ENCODE results near the gene ATG9A. TPM values are rescaled to one million over a fixed set of nuclear protein-coding genes. Genes with fewer than 3 reads are reported as not detected.
A peak's percentile ranks its signal among the peaks of the same experiment; 100 is the strongest.
"Not testable (repeated sequence)": the region's sequence is repeated elsewhere in the genome, so short reads cannot be mapped to it uniquely, and the experiment has no call there.

The ATG9A gene
- total RNA-seq, 1 donor from 2014 or later = 78.2 TPM

DNA sequence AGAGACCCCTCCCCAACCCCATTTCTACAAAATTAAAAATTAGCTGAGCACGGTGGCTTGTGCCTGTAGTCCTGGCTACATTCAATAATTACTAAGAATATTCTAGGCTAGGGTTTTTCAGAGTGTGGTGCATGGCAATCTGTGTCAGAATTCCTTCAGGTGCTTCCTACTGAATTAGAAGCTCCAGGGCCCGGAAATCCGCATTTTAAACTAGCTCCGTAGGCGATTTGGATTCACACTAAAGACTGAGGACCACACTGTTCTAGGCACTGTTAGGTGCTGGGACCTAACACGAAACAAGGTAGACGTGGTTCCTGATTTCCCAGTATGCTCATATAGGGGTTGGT, 23.5 kb downstream of the ATG9A start:
- intact Hi-C loops (cut with micrococcal nuclease) = no loop called here
- TF ChIP-seq, protein P1, sequence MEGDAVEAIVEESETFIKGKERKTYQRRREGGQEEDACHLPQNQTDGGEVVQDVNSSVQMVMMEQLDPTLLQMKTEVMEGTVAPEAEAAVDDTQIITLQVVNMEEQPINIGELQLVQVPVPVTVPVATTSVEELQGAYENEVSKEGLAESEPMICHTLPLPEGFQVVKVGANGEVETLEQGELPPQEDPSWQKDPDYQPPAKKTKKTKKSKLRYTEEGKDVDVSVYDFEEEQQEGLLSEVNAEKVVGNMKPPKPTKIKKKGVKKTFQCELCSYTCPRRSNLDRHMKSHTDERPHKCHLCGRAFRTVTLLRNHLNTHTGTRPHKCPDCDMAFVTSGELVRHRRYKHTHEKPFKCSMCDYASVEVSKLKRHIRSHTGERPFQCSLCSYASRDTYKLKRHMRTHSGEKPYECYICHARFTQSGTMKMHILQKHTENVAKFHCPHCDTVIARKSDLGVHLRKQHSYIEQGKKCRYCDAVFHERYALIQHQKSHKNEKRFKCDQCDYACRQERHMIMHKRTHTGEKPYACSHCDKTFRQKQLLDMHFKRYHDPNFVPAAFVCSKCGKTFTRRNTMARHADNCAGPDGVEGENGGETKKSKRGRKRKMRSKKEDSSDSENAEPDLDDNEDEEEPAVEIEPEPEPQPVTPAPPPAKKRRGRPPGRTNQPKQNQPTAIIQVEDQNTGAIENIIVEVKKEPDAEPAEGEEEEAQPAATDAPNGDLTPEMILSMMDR (IDR thresholded peaks at IDR 0.05; ENCODE audit: borderline replicate concordance) = no peak
- Histone ChIP-seq H3K4me3 (peak overlapping the region; percentile 81), H3K27me3 (ENCODE audit: low read depth) (no peaks in the 10 kb centered on the region), H3K9me3 (replicated peaks) (no peaks in the 10 kb centered on the region), H3K36me3 (peaks cover 28% of the 10 kb centered on the region), H3K4me1 (peaks cover 27% of the 10 kb centered on the region), H3K27ac (replicated peaks) (peak overlapping the region; percentile 97)
- DNase-seq = no peak

DNA sequence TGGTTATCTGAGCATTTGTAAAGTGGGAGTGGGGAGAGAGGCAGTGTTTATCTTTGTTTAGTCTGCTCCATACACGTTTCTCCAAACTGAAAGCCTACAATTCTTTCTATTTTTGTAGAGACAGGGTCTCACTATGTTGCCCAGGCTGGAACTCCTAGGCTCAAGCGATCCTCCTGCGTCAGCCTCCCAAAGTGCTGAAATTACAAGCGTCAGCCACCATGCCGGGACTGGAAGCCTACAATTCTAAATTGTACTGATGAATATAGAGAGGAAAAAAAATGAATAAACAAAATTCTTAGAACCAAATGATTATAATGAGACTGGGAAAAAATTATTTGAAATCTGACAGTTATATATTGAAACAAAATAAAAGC, 24.3 kb downstream of the ATG9A start:
- Histone ChIP-seq H3K27me3 (ENCODE audit: low read depth) (no peaks in the 10 kb centered on the region), H3K27ac (replicated peaks) (no peak overlapping the region), H3K9me3 (replicated peaks) (no peaks in the 10 kb centered on the region), H3K36me3 (peaks cover 21% of the 10 kb centered on the region), H3K4me3 (no peak overlapping the region), H3K4me1 (peaks cover 27% of the 10 kb centered on the region)
- intact Hi-C loops (cut with micrococcal nuclease) = no loop called here
- TF ChIP-seq, protein P1 (IDR thresholded peaks at IDR 0.05; ENCODE audit: borderline replicate concordance) = no peak
- DNase-seq = no peak

DNA sequence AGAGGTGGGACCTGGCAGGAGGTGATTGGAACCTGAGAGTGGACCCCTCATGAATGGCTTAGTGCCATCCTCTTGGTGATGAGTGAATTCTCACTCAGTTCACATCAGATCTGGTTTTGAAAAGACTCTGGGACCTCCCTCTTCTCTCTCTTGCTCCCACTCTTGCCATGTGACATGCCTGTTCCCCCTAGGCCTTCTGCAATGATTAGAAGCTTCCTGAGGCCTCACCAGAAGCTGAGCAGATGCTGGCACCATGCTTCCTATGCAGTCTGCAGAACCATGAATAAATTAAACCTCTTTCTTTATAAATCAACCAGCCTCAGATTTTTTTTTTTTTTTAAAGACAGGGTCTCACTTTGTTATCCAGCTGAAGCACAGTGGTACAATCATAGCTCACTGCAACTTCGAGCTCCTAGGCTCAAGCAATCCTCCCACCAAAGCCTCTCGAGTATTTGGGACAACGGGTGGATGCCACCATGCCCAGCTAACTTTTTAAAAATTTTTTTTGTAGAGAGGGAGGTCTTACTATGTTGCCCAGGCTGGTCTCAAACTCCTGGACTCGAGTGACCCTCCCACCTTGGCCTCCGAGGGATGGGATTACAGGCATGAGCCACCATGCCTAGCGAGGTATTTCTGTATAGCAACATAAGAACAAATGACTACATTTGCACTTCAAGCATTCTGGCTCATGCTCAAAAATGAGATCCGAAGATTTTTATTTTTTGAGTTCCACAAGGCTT, 24.8 kb downstream of the ATG9A start:
- intact Hi-C loops (cut with micrococcal nuclease) = no loop called here
- Histone ChIP-seq H3K36me3 (peaks cover 16% of the 10 kb centered on the region), H3K4me1 (peaks cover 27% of the 10 kb centered on the region), H3K4me3 (no peak overlapping the region), H3K27ac (replicated peaks) (no peak overlapping the region), H3K27me3 (ENCODE audit: low read depth) (peaks cover 4% of the 10 kb centered on the region), H3K9me3 (replicated peaks) (no peaks in the 10 kb centered on the region)
- TF ChIP-seq, protein P1 (IDR thresholded peaks at IDR 0.05; ENCODE audit: borderline replicate concordance) = no peak
- DNase-seq = no peak

DNA sequence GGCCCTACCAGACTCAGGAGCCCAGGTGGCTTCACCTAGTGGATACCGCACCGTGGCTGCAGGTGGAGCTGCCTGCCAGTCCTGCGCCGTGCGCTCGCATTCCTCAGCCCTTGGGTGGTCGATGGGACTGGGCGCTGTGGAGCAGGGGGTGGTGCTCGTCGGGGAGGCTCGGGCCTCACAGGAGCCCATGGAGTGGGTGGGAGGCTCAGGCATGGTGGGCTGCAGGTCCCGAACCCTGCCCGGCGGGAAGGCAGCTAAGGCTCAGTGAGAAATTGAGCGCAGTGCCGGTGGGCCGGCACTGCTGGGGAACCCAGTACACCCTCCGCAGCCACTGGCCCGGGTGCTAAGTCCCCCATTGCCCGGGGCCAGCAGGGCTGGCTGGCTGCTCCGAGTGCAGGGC, 28.1 kb downstream of the ATG9A start:
- intact Hi-C loops (cut with micrococcal nuclease) = not testable (repeated sequence)

DNA sequence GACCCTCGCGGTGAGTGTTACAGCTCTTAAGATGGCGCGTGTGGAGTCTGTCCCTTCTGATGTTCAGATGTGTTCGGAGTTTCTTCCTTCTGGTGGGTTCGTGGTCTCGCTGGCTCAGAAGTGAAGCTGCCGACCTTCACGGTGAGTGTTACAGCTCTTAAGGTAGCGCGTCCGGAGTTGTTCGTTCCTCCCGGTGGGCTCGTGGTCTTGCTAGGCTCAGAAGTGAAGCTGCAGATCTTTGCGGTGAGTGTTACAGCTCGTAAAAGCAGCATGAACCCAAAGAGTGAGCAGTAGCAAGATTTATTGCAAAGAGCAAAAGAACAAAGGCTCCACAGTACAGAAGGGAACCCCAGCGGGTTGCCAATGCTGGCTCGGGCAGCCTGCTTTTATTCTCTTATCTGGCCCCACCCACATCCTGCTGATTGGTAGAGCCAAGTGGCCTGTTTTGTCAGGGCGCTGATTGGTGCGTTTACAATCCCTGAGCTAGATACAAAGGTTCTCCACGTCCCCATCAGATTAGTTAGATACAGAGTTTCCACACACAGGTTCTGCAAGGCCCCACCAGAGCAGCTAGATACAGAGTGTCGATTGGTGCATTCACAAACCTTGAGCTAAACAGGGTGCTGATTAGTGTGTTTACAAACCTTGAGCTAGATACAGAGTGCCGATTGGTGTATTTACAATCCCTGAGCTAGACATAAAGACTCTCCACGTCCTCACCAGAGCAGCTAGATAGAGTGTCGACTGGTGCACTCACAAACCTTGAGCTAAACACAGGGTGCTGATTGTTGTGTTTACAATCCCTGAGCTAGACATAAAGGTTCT, 28.7 kb downstream of the ATG9A start:
- H3K4me3 ChIP-seq; H3K27ac ChIP-seq (replicated peaks); H3K36me3 ChIP-seq; H3K4me1 ChIP-seq; H3K9me3 ChIP-seq (replicated peaks); intact Hi-C loops (cut with micrococcal nuclease); DNase-seq: not testable (repeated sequence)
- H3K27me3 ChIP-seq (ENCODE audit: low read depth) = peaks cover 30% of the 10 kb centered on the region

More for the DNA sequence above, 28.1 kb downstream of the ATG9A start:
- H3K36me3 ChIP-seq; H3K27ac ChIP-seq (replicated peaks); DNase-seq; H3K9me3 ChIP-seq (replicated peaks); H3K4me1 ChIP-seq; H3K4me3 ChIP-seq: not testable (repeated sequence)
- H3K27me3 ChIP-seq (ENCODE audit: low read depth) = peaks cover 30% of the 10 kb centered on the region

DNA sequence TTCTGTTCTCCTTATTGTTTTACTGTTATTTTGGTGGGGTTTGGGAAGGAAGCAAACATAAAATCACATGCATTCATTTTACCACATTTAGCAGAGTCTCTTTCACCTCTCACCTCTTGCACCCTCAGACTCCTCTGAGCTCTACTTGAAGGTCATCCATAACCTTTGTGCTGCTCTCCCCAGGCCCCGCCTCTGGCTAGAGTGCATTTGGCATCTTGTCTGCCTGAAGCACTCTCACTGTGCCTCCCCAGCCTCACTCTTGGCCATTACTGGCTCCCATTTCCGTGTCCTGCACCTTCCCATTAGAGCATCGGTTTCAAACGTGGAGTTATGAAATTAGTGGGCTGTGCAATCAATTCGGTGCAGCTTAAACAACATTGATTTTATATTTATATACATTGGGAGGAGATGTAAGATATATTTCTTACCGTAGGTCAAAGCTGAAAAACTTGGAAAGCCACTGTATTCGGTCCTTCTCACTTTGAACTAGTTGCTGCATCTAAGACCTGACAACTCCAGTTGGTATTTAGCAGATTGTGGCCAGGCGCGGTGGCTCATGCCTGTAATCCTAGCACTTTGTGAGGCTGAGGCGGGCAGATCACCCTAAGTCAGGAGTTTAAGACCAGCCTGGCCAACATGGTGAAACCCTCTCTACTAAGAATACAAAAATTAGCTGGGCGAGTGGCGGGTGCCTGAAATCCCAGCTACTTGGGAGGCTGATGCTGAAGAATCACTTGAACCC, 29.8 kb downstream of the ATG9A start:
- no peak overlapping the region for H3K4me3 ChIP-seq
- no peak for DNase-seq
- H3K27me3 ChIP-seq (ENCODE audit: low read depth) = peaks cover 30% of the 10 kb centered on the region
- H3K36me3 ChIP-seq = no peaks in the 10 kb centered on the region
- intact Hi-C loops (cut with micrococcal nuclease) = no loop called here
- no peak overlapping the region for H3K27ac ChIP-seq (replicated peaks)
- no peaks in the 10 kb centered on the region for H3K4me1 ChIP-seq
- H3K9me3 ChIP-seq (replicated peaks) = no peaks in the 10 kb centered on the region
- TF ChIP-seq, protein P1 (IDR thresholded peaks at IDR 0.05; ENCODE audit: borderline replicate concordance) = no peak
